H9 (cell line): ENCODE data around the gene FAM98C. TPM values are rescaled to one million over a fixed set of nuclear protein-coding genes. Genes with fewer than 3 reads are reported as not detected.

Experiments
- DNase-seq: peaks from one replicate; pipeline ENCODE4 v3.0.0-alpha.2; 2017
- H2AFZ ChIP-seq: one replicate; pipeline ENCODE4 v1.6.1; 2013; ENCODE audit warnings: mild to moderate bottlenecking, low read length, control low read depth, moderate library complexity
- H2AK5ac ChIP-seq: 2 replicates; pipeline ENCODE4 v1.6.1; 2013; ENCODE audit warnings: low read length, control low read depth, mixed read lengths; ENCODE audit not compliant: insufficient read length
- H2BK120ac ChIP-seq: one replicate; pipeline ENCODE4 v1.6.1; 2013; ENCODE audit warnings: low read depth, mild to moderate bottlenecking, low read length, control low read depth, inconsistent platforms; ENCODE audit not compliant: poor library complexity, severe bottlenecking
- H2BK12ac ChIP-seq: 2 replicates; pipeline ENCODE4 v1.6.1; 2013; ENCODE audit warnings: low read length, control low read depth, mixed read lengths, low read depth; ENCODE audit not compliant: insufficient read length
- H2BK15ac ChIP-seq: 2 replicates; pipeline ENCODE4 v1.6.1; 2013; ENCODE audit warnings: low read depth, low read length, control low read depth
- H2BK20ac ChIP-seq: one replicate; pipeline ENCODE4 v1.6.1; 2013; ENCODE audit warnings: low read depth, mild to moderate bottlenecking, low read length, control low read depth, inconsistent platforms; ENCODE audit not compliant: poor library complexity, severe bottlenecking
- H2BK5ac ChIP-seq: 2 replicates; pipeline ENCODE4 v1.6.1; 2013; ENCODE audit warnings: low read length, control low read depth, mixed read lengths; ENCODE audit not compliant: insufficient read length
- H3K14ac ChIP-seq: 2 replicates; pipeline ENCODE4 v1.6.1; 2013; ENCODE audit warnings: low read length, control low read depth; ENCODE audit not compliant: insufficient read depth
- H3K18ac ChIP-seq: 2 replicates; pipeline ENCODE4 v1.6.1; 2013; ENCODE audit warnings: low read depth, mild to moderate bottlenecking, mixed read lengths, low read length, control low read depth; ENCODE audit not compliant: insufficient read length
- H3K23ac ChIP-seq: 2 replicates; pipeline ENCODE4 v1.6.1; 2013; ENCODE audit warnings: low read length, control low read depth, mixed read lengths, low read depth; ENCODE audit not compliant: insufficient read length
- H3K23me2 ChIP-seq: 2 replicates; pipeline ENCODE4 v1.6.1; 2013; ENCODE audit warnings: low read depth, mild to moderate bottlenecking, mixed read lengths, low read length, control low read depth; ENCODE audit not compliant: insufficient read length, poor library complexity, severe bottlenecking
- H3K27ac ChIP-seq: 2 replicates; pipeline ENCODE4 v1.5.1; 2013; ENCODE audit warnings: low read length, control low read depth, mixed read lengths, low read depth; ENCODE audit not compliant: insufficient read length
- H3K27me3 ChIP-seq: 2 replicates; pipeline ENCODE4 v1.6.1; 2013; ENCODE audit warnings: low read length, control low read depth, inconsistent platforms; ENCODE audit not compliant: insufficient read depth
- H3K4ac ChIP-seq: 2 replicates; pipeline ENCODE4 v1.6.1; 2013; ENCODE audit warnings: low read depth, mild to moderate bottlenecking, control low read depth, inconsistent platforms, low read length, moderate library complexity
- H3K4me1 ChIP-seq: 2 replicates; pipeline ENCODE4 v1.6.1; 2013; ENCODE audit warnings: low read length, control low read depth, inconsistent platforms; ENCODE audit not compliant: insufficient read depth
- H3K4me2 ChIP-seq: 2 replicates; pipeline ENCODE4 v1.6.1; 2013; ENCODE audit warnings: low read length, control low read depth, mixed read lengths; ENCODE audit not compliant: insufficient read length, insufficient read depth
- H3K56ac ChIP-seq: 2 replicates; pipeline ENCODE4 v1.6.1; 2013; ENCODE audit warnings: low read depth, mild to moderate bottlenecking, mixed read lengths, low read length, control low read depth; ENCODE audit not compliant: insufficient read length
- H3K79me1 ChIP-seq: 2 replicates; pipeline ENCODE4 v1.6.1; 2013; ENCODE audit warnings: low read depth, mild to moderate bottlenecking, moderate library complexity, low read length, control low read depth, inconsistent platforms; ENCODE audit not compliant: insufficient read depth, poor library complexity, severe bottlenecking
- H3K79me2 ChIP-seq: 2 replicates; pipeline ENCODE4 v1.6.1; 2013; ENCODE audit warnings: low read length, control low read depth, inconsistent platforms; ENCODE audit not compliant: insufficient read depth
- H3K9ac ChIP-seq: 2 replicates; pipeline ENCODE4 v1.6.1; 2013; ENCODE audit warnings: low read length, control low read depth, mixed read lengths; ENCODE audit not compliant: insufficient read length; ENCODE audit errors: extremely low read depth
- H3K9me3 ChIP-seq: one replicate; pipeline ENCODE4 v1.6.1; 2013; ENCODE audit warnings: low read depth, low read length, inconsistent platforms; ENCODE audit not compliant: control insufficient read depth
- H3T11ph ChIP-seq: one replicate; pipeline ENCODE4 v1.6.1; 2013; ENCODE audit warnings: mild to moderate bottlenecking, low read length, control low read depth, inconsistent platforms
- H4K20me1 ChIP-seq: one replicate; pipeline ENCODE4 v1.6.1; 2013; ENCODE audit not compliant: control insufficient read depth, insufficient read length, insufficient read depth
- H4K5ac ChIP-seq: 2 replicates; pipeline ENCODE4 v1.6.1; 2013; ENCODE audit warnings: low read depth, mild to moderate bottlenecking, mixed read lengths, low read length, control low read depth; ENCODE audit not compliant: insufficient read length
- H4K8ac ChIP-seq: replicated peaks from 2 replicates; pipeline ENCODE4 v1.6.1; 2013; ENCODE audit warnings: low read length, control low read depth, mixed read lengths, low read depth; ENCODE audit not compliant: insufficient read length
- H4K91ac ChIP-seq: 2 replicates; pipeline ENCODE4 v1.6.1; 2013; ENCODE audit warnings: low read depth, mild to moderate bottlenecking, moderate library complexity, mixed read lengths, low read length, control low read depth; ENCODE audit not compliant: insufficient read length
- H3K27ac Mint-ChIP-seq, 3 experiments: 2 replicates in 2 of 3; 3 replicates in 1 of 3; pipeline ENCODE4 v1.8.0; 2020 to 2021; ENCODE audit warnings: mixed read lengths in 3 of 3, mild to moderate bottlenecking in 1 of 3, moderate library complexity in 1 of 3
- H3K27me3 Mint-ChIP-seq: 2 replicates; pipeline ENCODE4 v1.8.0; 2021; ENCODE audit warnings: low read depth, mild to moderate bottlenecking, moderate library complexity, mixed read lengths
- H3K36me3 Mint-ChIP-seq, 3 experiments: 2 replicates in 2 of 3; 3 replicates in 1 of 3; pipeline ENCODE4 v1.8.0; 2020 to 2021; ENCODE audit warnings: low read depth in 3 of 3, mixed read lengths in 3 of 3; ENCODE audit not compliant: insufficient read depth in 1 of 3
- H3K4me1 Mint-ChIP-seq, 2 experiments: 2 replicates each; pipeline ENCODE4 v1.8.0; 2020; ENCODE audit warnings: mixed read lengths in 2 of 2
- H3K4me3 Mint-ChIP-seq, 2 experiments: 2 replicates in 1 of 2; 3 replicates in 1 of 2; pipeline ENCODE4 v1.8.0; 2020 to 2021; ENCODE audit warnings: mild to moderate bottlenecking in 2 of 2, mixed read lengths in 2 of 2, moderate library complexity in 1 of 2
- H3K9me3 Mint-ChIP-seq, 2 experiments: 2 replicates in 1 of 2; 3 replicates in 1 of 2; pipeline ENCODE4 v1.8.0; 2020; ENCODE audit warnings: mild to moderate bottlenecking in 2 of 2, mixed read lengths in 2 of 2, moderate library complexity in 1 of 2
- CTCF ChIP-seq: fragments of 200-600 bp; sonication (generic); conservative IDR thresholded peaks from 3 replicates; pipeline ENCODE4 v1.8.0; 2021; ENCODE audit warnings: antibody characterized with exemption, mild to moderate bottlenecking
- WGBS: extraction: QIAGEN DNeasy Blood & Tissue Kit; methylation state at CpG from one replicate; pipeline ENCODE4 v1.1.7; 2013; ENCODE audit warnings: missing lambda C conversion rate, low lambda C conversion rate, mixed read lengths; ENCODE audit not compliant: insufficient read length; ENCODE audit errors: extremely low coverage; 5-methylcytosine and 5-hydroxymethylcytosine counted together
- total RNA-seq: library from RNA; stranded (reverse); gene quantifications from 2 replicates; pipeline ENCODE4 v1.2.1, GENCODE V29; 2021

FAM98C gene
- total RNA-seq, 1 experiment from 2014 or later = 16.4 TPM

- Histone ChIP-seq H3K27me3 (no peaks in the 10 kb centered on the region), H2AFZ (no peak overlapping the region), H4K20me1 (no peaks in the 10 kb centered on the region), H3K9me3 (no peaks in the 10 kb centered on the region), H3K79me2 (no peaks in the 10 kb centered on the region), H3K14ac (no peak overlapping the region), H3K4ac (no peak overlapping the region), H3K79me1 (no peaks in the 10 kb centered on the region), H2BK12ac (no peak overlapping the region), H2BK15ac (no peak overlapping the region), H3K23ac (no peak overlapping the region), H2BK120ac (no peak overlapping the region), H3T11ph (no peak overlapping the region), H4K8ac (no peak overlapping the region), H3K4me1 (no peaks in the 10 kb centered on the region), H3K56ac (no peak overlapping the region), H2AK5ac (no peak overlapping the region), H2BK5ac (no peak overlapping the region), H3K27ac (no peak overlapping the region), H4K91ac (no peak overlapping the region), H3K9ac (no peak overlapping the region), H3K18ac (no peak overlapping the region), H3K23me2 (peaks cover 5% of the 10 kb centered on the region), H4K5ac (no peak overlapping the region), H3K4me2 (no peak overlapping the region), H2BK20ac (no peak overlapping the region)
- no peak overlapping the region for H3K27ac Mint-ChIP-seq
- no peak for TF ChIP-seq CTCF
- peaks cover 5 to 11% of the 10 kb centered on the region in 2 experiments; a peak in 3 of 4 replicates for H3K4me1 Mint-ChIP-seq
- H3K4me3 Mint-ChIP-seq = no peak overlapping the region
- H3K27me3 Mint-ChIP-seq = no peaks in the 10 kb centered on the region; the same call in 1 of the 2 replicates
- H3K36me3 Mint-ChIP-seq = peaks cover 55 to 59% (median 59%) of the 10 kb centered on the region in 3 experiments
- no peak for DNase-seq
- WGBS = no CpG with 5 or more reads among the region's 5 CpGs
- H3K9me3 Mint-ChIP-seq = no peaks in the 10 kb centered on the region; a peak in 1 of 5 replicates
Measured at GRCh38 chr19:38457202-38457601, 54.3 kb downstream of the FAM98C start.
